Measurements from ENCODE around the gene SDR42E1. TPM values are rescaled to one million over a fixed set of nuclear protein-coding genes. Genes with fewer than 3 reads are reported as not detected.

Gene SDR42E1
- total RNA-seq, 1 experiment from 2014 or later: 0.07 TPM

- H3K27me3 Mint-ChIP-seq (ENCODE audit: low read depth): no peaks in the 10 kb centered on the region
- ChIA-PET POLR2A (no interaction called here), CTCF (interaction anchor here (0.6 to 2.2 kb wide), 5 partner anchors 144 to 380 kb away, joined by 4 to 10 read pairs (median 4); no protein-coding TSS in a partner anchor)
- no peak for TF ChIP-seq ERG (CRISPR knock-in tag; IDR thresholded peaks at IDR 0.05)
- no peak overlapping the region for H3K4me3 Mint-ChIP-seq
- no peaks in the 10 kb centered on the region; the same call in 1 of the 2 replicates for H3K4me1 Mint-ChIP-seq
- ATAC-seq (no peak), DNase-seq (ENCODE audit: low spot score) (no peak)
- H3K9me3 Mint-ChIP-seq: no peaks in the 10 kb centered on the region
- H3K36me3 Mint-ChIP-seq: no peaks in the 10 kb centered on the region
- H3K27ac Mint-ChIP-seq: no peak overlapping the region
These were observed 22.5 kb upstream of the SDR42E1 start for GRCh38 chr16:82033683-82034300.

DNA sequence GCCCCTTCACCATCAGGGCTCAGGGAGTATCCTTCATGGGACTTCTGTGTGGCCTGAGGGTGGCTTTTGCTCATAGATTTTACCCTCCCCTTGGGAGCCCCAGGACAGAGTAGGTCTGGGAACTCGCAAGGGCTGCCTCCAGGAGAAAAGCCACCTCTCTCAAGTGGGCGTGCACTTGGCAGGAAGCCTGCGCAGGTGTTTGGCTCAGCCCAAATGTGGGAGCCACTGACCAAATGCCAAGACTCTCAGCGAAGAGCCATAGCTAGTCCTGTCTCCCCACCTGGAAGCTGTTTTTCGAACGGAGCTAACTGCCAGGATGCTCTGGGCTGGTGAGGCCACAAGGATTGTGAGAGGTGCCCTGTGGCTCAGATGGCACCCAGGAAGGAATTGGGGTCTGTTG, 21.7 kb upstream of the SDR42E1 start:
- H3K27ac Mint-ChIP-seq: no peak overlapping the region
- CTCF ChIA-PET: interaction anchor here (0.8 to 2.2 kb wide), 5 partner anchors 28 to 231 kb away, joined by 3 to 10 read pairs (median 4); no protein-coding TSS in a partner anchor
- H3K4me1 Mint-ChIP-seq: no peaks in the 10 kb centered on the region; the same call in 1 of the 2 replicates
- POLR2A ChIA-PET: no interaction called here
- DNase-seq (ENCODE audit: low spot score): no peak
- no peaks in the 10 kb centered on the region for H3K36me3 Mint-ChIP-seq
- no peak for ATAC-seq
- H3K9me3 Mint-ChIP-seq: no peaks in the 10 kb centered on the region
- H3K27me3 Mint-ChIP-seq (ENCODE audit: low read depth): no peaks in the 10 kb centered on the region
- TF ChIP-seq ZNF232 (CRISPR knock-in tag; IDR thresholded peaks at IDR 0.05) (no peak), CTCF (IDR thresholded peaks at IDR 0.05) (no peak), SP1 (CRISPR knock-in tag; conservative IDR thresholded peaks at IDR 0.05) (no peak), ATF1 (CRISPR knock-in tag; IDR thresholded peaks at IDR 0.05) (no peak)
- no peak overlapping the region for H3K4me3 Mint-ChIP-seq

DNA sequence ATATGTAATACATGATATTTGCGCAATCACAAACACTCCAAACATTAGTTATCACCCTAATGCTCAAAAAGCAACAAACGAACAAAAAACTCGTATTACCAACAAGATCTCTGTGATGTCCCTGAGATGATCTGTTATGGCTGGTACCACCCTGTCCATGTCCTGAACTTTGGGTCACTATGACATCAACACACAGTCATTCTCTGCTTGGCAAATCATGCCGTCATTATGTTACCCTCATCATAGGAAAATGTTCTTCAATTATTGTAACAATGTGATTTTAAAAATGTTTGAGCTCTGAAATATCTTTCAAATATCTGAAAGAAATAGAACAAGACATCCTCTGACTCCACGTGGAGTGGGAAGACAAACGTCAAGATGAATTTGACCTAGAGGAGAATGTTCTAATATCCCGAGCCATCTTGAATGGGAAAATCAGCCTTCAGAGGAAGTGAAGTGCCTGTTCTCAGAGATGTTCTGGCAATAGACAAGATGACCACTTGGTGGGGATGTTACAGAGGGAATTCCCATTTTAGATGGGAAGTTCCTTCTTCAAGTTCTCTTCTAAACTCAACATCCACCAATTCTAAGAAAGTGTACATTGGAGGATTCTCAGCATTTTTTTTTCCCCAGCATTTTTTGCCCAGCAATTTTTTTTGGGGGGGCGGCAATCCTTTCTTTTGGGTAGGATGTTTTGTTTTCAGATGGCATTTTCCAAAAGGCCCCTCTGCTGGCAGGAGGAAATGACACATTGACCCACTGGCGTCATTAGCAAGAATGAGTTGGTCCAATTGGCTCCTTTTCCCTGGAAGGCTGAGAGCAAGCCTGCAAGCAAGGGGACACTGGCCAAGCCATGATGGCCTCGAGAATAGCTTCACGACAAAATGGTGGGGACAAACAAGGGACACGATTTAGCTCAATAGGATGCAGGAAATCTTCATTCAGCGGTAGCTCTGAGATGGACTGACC, 20.1 kb upstream of the SDR42E1 start:
- Mint-ChIP-seq H3K27me3 (ENCODE audit: low read depth) (no peaks in the 10 kb centered on the region), H3K4me3 (no peak overlapping the region), H3K4me1 (no peaks in the 10 kb centered on the region; the same call in 1 of the 2 replicates), H3K36me3 (no peaks in the 10 kb centered on the region), H3K27ac (no peak overlapping the region), H3K9me3 (no peaks in the 10 kb centered on the region)
- ATAC-seq (peak; percentile 67), DNase-seq (ENCODE audit: low spot score) (no peak)
- ChIA-PET CTCF (interaction anchor here (0.5 to 2.2 kb wide), 6 partner anchors 10 to 425 kb away, joined by 3 to 10 read pairs (median 6); no protein-coding TSS in a partner anchor), POLR2A (no interaction called here)
- TF ChIP-seq, protein P1, sequence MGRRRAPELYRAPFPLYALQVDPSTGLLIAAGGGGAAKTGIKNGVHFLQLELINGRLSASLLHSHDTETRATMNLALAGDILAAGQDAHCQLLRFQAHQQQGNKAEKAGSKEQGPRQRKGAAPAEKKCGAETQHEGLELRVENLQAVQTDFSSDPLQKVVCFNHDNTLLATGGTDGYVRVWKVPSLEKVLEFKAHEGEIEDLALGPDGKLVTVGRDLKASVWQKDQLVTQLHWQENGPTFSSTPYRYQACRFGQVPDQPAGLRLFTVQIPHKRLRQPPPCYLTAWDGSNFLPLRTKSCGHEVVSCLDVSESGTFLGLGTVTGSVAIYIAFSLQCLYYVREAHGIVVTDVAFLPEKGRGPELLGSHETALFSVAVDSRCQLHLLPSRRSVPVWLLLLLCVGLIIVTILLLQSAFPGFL (CRISPR knock-in tag; IDR thresholded peaks at IDR 0.05; ENCODE audit: borderline replicate concordance): no peak
- peak; percentile 13; the same call in 1 of the 2 replicates for TF ChIP-seq CTCF (IDR thresholded peaks at IDR 0.05)

DNA sequence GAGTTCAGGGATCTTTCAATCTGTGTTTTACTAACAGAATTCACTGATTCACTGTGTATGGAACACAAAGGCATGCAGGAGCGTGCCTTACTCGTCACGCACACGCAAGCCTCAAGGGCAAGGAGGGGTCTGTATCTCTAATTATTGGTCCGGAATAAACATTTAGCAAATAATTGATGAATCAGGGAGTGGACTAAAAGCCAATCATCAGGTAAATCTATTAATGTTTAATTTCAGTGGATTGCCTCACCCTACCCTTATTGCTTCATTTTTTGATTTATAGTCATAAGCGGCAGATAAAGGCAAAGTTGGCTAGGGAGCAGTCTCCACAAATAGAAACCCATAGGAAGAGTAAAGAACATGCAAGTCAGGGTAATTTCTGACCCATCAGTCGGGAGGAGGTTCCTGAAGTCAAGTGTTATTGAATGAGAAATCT, 16.4 kb upstream of the SDR42E1 start:
- Mint-ChIP-seq H3K27me3 (ENCODE audit: low read depth) (no peaks in the 10 kb centered on the region; the same call in 1 of the 2 replicates), H3K9me3 (peaks cover 11% of the 10 kb centered on the region), H3K4me3 (no peak overlapping the region), H3K4me1 (no peaks in the 10 kb centered on the region), H3K27ac (no peak overlapping the region), H3K36me3 (no peaks in the 10 kb centered on the region)
- ATAC-seq: no peak
- ChIA-PET CTCF (no interaction called here), POLR2A (no interaction called here)
- DNase-seq (ENCODE audit: low spot score): no peak
- TF ChIP-seq ZNF219 (CRISPR knock-in tag; IDR thresholded peaks at IDR 0.05; ENCODE audit: borderline replicate concordance) (no peak), RELA (CRISPR knock-in tag; IDR thresholded peaks at IDR 0.05; ENCODE audit: borderline replicate concordance) (no peak), E2F1 (CRISPR knock-in tag; IDR thresholded peaks at IDR 0.05) (no peak), SOX15 (CRISPR knock-in tag; IDR thresholded peaks at IDR 0.05) (no peak), PRRX2 (CRISPR knock-in tag; IDR thresholded peaks at IDR 0.05) (no peak), SMAD3 (CRISPR knock-in tag; IDR thresholded peaks at IDR 0.05; ENCODE audit: borderline replicate concordance) (no peak)
- TF ChIP-seq, protein P2, sequence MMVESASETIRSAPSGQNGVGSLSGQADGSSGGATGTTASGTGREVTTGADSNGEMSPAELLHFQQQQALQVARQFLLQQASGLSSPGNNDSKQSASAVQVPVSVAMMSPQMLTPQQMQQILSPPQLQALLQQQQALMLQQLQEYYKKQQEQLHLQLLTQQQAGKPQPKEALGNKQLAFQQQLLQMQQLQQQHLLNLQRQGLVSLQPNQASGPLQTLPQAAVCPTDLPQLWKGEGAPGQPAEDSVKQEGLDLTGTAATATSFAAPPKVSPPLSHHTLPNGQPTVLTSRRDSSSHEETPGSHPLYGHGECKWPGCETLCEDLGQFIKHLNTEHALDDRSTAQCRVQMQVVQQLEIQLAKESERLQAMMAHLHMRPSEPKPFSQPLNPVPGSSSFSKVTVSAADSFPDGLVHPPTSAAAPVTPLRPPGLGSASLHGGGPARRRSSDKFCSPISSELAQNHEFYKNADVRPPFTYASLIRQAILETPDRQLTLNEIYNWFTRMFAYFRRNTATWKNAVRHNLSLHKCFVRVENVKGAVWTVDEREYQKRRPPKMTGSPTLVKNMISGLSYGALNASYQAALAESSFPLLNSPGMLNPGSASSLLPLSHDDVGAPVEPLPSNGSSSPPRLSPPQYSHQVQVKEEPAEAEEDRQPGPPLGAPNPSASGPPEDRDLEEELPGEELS (CRISPR knock-in tag; IDR thresholded peaks at IDR 0.05): no peak
